ENCODE data around the gene TNIK.
"Not testable (repeated sequence)": the region's sequence is repeated elsewhere in the genome, so short reads cannot be mapped to it uniquely, and the experiment has no call there.

The TNIK gene

GRCh38 chr3:171371354-171371753 is 88.9 kb downstream of the TNIK start:
- TF ChIP-seq, protein P1, sequence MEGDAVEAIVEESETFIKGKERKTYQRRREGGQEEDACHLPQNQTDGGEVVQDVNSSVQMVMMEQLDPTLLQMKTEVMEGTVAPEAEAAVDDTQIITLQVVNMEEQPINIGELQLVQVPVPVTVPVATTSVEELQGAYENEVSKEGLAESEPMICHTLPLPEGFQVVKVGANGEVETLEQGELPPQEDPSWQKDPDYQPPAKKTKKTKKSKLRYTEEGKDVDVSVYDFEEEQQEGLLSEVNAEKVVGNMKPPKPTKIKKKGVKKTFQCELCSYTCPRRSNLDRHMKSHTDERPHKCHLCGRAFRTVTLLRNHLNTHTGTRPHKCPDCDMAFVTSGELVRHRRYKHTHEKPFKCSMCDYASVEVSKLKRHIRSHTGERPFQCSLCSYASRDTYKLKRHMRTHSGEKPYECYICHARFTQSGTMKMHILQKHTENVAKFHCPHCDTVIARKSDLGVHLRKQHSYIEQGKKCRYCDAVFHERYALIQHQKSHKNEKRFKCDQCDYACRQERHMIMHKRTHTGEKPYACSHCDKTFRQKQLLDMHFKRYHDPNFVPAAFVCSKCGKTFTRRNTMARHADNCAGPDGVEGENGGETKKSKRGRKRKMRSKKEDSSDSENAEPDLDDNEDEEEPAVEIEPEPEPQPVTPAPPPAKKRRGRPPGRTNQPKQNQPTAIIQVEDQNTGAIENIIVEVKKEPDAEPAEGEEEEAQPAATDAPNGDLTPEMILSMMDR (IDR thresholded peaks at IDR 0.05) = no peak
- TF ChIP-seq ZFX (IDR thresholded peaks at IDR 0.05; ENCODE audit: borderline replicate concordance) = no peak
- no peak overlapping the region for H3K27ac ChIP-seq

DNA sequence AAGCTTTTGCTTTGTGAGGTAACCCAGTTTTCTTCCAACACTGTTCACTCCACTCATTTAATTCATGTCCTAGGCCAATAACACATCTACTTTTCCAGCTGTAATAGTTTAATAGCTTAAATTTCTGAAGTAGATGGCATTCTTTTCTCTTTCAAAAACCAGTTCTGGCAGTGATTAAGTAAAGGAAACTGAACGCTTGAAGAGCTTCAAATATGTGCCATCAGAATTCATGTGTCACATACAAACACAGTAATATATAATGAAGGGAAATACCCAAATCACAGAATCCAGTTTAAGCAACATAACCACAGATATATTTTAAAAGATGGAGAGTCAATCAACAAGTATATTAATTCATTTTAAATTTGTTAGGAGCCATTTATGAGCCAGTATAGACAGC is 91.0 kb downstream of the TNIK start:
- TF ChIP-seq, protein P1 (IDR thresholded peaks at IDR 0.05) = no peak
- no peak for TF ChIP-seq ZFX (IDR thresholded peaks at IDR 0.05; ENCODE audit: borderline replicate concordance)
- no peak overlapping the region for H3K27ac ChIP-seq

GRCh38 chr3:171366738-171367137 is 93.5 kb downstream of the TNIK start:
- H3K27ac ChIP-seq = not testable (repeated sequence)

DNA sequence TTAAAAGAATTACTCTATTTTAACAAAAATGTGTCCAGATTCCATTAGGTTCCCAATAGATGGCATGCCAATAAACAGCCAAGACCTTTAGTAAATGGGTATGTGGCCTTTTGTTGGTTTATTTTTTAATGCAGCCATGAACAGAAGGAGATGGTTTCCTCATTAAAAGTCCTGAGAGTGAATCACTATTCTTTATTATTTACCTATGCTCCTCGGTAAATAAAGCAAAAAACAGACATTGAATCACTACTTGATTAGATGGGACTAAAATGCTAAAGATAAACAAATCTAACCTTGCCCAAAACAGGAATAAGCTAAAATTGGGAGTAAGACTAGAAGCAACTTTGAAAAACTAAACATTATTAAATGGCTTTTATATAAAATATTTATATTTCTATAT is 94.2 kb downstream of the TNIK start:
- TF ChIP-seq, protein P1 (IDR thresholded peaks at IDR 0.05) = no peak
- TF ChIP-seq ZFX (IDR thresholded peaks at IDR 0.05; ENCODE audit: borderline replicate concordance) = no peak
- 0 out of 2 replicates have a peak overlapping the region, but pooled peaks have one; percentile 16 for H3K27ac ChIP-seq

DNA sequence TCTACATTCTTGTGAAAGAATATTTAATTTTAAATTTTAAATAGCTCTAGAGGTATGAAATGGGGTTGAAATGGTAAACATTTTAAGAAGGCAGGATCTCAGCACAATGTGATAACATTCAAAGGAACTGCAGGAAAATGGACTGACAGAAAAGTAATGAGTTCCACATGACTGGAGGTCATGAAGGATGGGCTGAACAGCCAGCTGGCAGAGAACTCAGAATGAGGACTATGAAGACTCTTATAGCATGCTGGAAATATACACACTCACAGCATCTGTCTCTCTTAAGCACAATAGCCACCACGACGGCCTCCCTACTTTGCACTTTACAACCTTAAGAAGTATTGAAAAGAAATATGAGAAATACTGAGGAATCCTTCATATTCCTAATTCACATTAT is 94.7 kb downstream of the TNIK start:
- no peak for TF ChIP-seq ZFX (IDR thresholded peaks at IDR 0.05; ENCODE audit: borderline replicate concordance)
- TF ChIP-seq, protein P1 (IDR thresholded peaks at IDR 0.05) = no peak
- 0 out of 2 replicates have a peak overlapping the region, but pooled peaks have one; percentile 16 for H3K27ac ChIP-seq

- no peak for TF ChIP-seq ZFX (IDR thresholded peaks at IDR 0.05; ENCODE audit: borderline replicate concordance)
- TF ChIP-seq, protein P1 (IDR thresholded peaks at IDR 0.05) = no peak
- no peak overlapping the region for H3K27ac ChIP-seq
These were observed 95.7 kb downstream of the TNIK start for GRCh38 chr3:171364500-171364899.

DNA sequence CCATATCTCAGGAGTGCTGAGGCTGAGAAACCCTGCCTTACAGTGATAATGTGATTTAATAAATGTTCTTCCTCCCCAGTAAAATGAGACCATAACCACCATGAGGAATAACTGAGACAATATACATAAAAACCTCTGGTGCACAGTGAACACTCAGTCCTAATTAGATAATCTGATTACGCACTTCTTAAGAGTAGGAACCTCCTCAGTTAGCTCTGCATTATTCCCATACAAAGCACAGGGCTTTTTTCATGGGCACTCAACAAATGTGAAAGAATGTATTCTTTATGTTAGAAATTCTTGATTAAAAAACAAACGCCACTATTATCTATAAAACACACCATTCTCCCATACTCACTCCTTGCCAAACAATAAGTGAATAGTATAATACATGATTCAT is 97.0 kb downstream of the TNIK start:
- no peak overlapping the region for H3K27ac ChIP-seq
- TF ChIP-seq, protein P1 (IDR thresholded peaks at IDR 0.05) = no peak
- no peak for TF ChIP-seq ZFX (IDR thresholded peaks at IDR 0.05; ENCODE audit: borderline replicate concordance)

DNA sequence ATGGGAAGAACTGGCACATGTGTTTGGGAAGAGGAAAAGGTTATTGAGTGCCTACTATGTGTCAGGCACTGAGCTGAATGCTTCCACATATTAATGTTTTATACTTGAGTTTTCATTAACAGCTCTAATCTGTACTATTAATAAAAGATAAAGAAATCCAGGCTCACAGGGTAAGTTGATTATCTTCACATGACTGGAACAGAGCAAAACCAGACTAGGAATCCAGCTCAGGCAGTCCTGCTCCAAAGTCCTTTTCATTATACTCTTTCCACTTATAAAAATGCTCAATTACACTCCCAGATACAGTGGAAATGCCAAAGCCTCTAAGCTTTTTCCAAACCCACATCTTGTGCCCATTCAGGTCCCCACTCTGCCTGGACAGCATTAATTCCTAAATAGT is 97.6 kb downstream of the TNIK start:
- TF ChIP-seq ZFX (IDR thresholded peaks at IDR 0.05; ENCODE audit: borderline replicate concordance) = no peak
- TF ChIP-seq, protein P1 (IDR thresholded peaks at IDR 0.05) = no peak
- H3K27ac ChIP-seq = no peak overlapping the region
